Immature natural killer cell (primary cell): ENCODE measurements around the gene PSMC3. TPM values are rescaled to one million over a fixed set of nuclear protein-coding genes. Genes with fewer than 3 reads are reported as not detected.

Experiments used
- DNase-seq, 3 donors: peaks; one replicate each; pipeline ENCODE4 v3.0.0; 2022; ENCODE audit warnings: mixed read lengths in 1 of 3
- H3K27ac Mint-ChIP-seq, 6 donors: one replicate each; pipeline ENCODE4 v1.8.0; 2020; ENCODE audit warnings: mixed read lengths in 6 of 6, mild to moderate bottlenecking in 5 of 6, inconsistent platforms in 4 of 6, moderate library complexity in 3 of 6
- H3K27me3 Mint-ChIP-seq, 3 donors: one replicate each; pipeline ENCODE4 v1.8.0; 2020 to 2021; ENCODE audit warnings: low read depth in 3 of 3, mild to moderate bottlenecking in 3 of 3, mixed read lengths in 3 of 3, moderate library complexity in 3 of 3, inconsistent platforms in 1 of 3
- H3K36me3 Mint-ChIP-seq, 3 donors: one replicate each; pipeline ENCODE4 v1.8.0; 2020; ENCODE audit warnings: mixed read lengths in 3 of 3, inconsistent platforms in 2 of 3, mild to moderate bottlenecking in 2 of 3
- H3K4me1 Mint-ChIP-seq, 2 donors: one replicate each; pipeline ENCODE4 v1.8.0; 2020; ENCODE audit warnings: inconsistent platforms in 2 of 2, mild to moderate bottlenecking in 2 of 2, mixed read lengths in 2 of 2, moderate library complexity in 1 of 2
- H3K4me3 Mint-ChIP-seq, 5 donors: one replicate each; pipeline ENCODE4 v1.8.0; 2020; ENCODE audit warnings: mild to moderate bottlenecking in 5 of 5, mixed read lengths in 5 of 5, inconsistent platforms in 3 of 5, moderate library complexity in 3 of 5
- H3K9me3 Mint-ChIP-seq, 6 donors: one replicate each; pipeline ENCODE4 v1.8.0; 2020; ENCODE audit warnings: mild to moderate bottlenecking in 6 of 6, mixed read lengths in 6 of 6, inconsistent platforms in 4 of 6, moderate library complexity in 3 of 6
- polyA plus RNA-seq, 3 donors: library from polyadenylated mRNA; unstranded; fragments of 300-500 nt; fragmentation: Illumina TruSeq; gene quantifications; one replicate each; pipeline ENCODE4 v1.2.3, GENCODE V29; 2021

Gene PSMC3
- polyA plus RNA-seq, 3 donors from 2014 or later: 157 to 207 (median 184) TPM

GRCh38 chr11:47391077-47391583, 35.1 kb downstream of the PSMC3 start:
- peak overlapping the region in 4 of 6 donors; percentile 13 to 81 (median 54) for H3K27ac Mint-ChIP-seq
- peaks cover 2 to 12% (median 3%) of the 10 kb centered on the region in 3 donors for H3K27me3 Mint-ChIP-seq
- no peaks in the 10 kb centered on the region for H3K9me3 Mint-ChIP-seq
- DNase-seq: no peak
- H3K36me3 Mint-ChIP-seq: no peaks in the 10 kb centered on the region
- H3K4me1 Mint-ChIP-seq: peaks cover 78 to 80% of the 10 kb centered on the region in 2 donors
- H3K4me3 Mint-ChIP-seq: peak overlapping the region in 2 of 5 donors; percentile 21 to 57

GRCh38 chr11:47390422-47390760, 35.8 kb downstream of the PSMC3 start:
- no peak for DNase-seq
- H3K4me3 Mint-ChIP-seq: peak overlapping the region; percentile 72 to 89 (median 81)
- peak overlapping the region in 4 of 6 donors; percentile 53 to 81 (median 76) for H3K27ac Mint-ChIP-seq
- H3K4me1 Mint-ChIP-seq: peaks cover 72 to 73% of the 10 kb centered on the region in 2 donors
- H3K9me3 Mint-ChIP-seq: no peaks in the 10 kb centered on the region
- H3K36me3 Mint-ChIP-seq: no peaks in the 10 kb centered on the region
- peaks cover 2 to 11% (median 3%) of the 10 kb centered on the region in 3 donors for H3K27me3 Mint-ChIP-seq

DNA sequence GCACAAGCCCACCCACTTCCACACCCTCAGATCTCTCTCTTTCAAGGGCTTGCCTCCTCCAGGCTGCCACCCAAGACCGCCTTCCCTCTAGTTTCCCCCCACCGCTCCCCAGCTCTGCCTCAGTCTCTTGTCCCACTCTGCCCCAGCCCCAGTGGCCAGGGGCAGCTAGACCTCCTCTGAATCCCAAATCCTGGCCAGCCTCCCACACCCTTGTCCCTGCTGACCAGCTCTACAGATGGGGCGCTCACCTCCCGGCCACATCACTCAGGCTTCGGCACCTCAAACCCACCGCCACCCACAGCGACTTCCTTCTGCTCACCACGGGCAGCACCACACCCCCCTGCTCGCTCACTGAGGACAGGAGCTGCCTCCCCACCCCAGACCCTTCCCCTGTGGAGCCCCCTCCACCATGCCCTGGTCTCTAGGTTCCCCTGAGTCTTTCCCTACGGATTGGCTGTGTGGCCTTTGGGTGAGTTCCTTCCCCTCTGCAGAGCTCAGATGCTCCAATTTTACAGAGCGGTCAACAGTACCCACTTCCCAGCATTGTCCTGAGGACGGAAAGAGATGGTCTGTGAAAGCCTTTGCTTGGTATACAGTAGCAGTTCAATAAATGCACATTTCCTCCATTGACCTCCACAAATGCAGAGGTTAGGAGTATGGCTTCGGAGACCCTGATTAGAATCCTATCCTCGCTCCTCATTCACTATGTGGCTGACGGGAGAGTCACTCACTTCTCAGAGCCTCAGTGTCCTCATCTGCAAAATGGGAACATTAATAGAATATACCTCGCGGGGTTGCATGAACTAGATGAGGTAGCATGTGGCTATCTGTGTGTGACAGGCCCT, 36.4 kb downstream of the PSMC3 start:
- H3K36me3 Mint-ChIP-seq: no peaks in the 10 kb centered on the region
- H3K9me3 Mint-ChIP-seq: no peaks in the 10 kb centered on the region
- peak overlapping the region; percentile 25 to 89 (median 54) for H3K27ac Mint-ChIP-seq
- DNase-seq: peak; percentile 58 to 63 (median 62)
- H3K27me3 Mint-ChIP-seq: peaks cover 2 to 10% (median 3%) of the 10 kb centered on the region in 3 donors
- peaks cover 66 to 68% of the 10 kb centered on the region in 2 donors for H3K4me1 Mint-ChIP-seq
- H3K4me3 Mint-ChIP-seq: peak overlapping the region; percentile 72 to 89 (median 81)

DNA sequence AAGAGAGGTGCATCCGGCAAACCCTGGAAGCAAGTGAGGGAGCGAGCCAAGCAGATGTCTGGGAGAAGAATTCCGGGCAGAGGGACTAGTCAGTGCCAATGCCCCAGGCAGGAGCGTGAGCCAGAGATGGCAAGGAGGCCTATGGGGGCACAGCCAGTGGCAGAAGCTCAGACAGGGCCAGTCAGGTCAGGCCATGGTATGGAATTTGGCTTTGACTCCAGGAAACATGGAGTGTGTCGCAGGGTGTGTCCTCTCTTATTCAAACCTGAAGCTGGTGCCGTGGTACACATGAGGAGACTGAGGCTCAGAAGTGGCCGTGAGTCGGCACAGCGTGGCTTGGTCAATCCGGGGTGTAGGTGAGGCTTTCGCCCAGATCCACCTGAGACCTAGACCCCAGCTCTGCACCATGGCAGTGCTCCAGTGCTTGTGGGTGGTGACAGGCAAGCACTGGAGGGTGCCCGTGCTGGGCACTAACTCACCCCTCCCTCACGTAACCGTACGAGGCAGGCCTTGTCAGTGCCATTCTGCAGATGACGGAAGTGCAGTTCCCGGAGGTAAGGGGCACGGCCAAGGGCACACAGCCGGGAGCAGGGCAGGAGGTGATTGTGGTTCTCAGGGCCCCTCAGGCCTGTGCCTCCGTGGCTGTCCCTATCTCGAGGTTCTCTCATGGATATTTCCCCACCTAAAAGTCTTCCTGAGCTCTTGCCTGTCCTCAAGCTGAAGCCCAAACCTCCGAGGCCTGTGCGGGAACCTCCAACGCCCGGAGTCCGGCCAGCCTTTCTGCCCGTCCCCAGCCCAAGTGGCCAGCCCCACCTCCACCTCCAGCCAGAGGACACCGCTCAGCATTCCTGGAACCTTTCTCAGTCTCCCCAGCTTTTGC, 37.3 kb downstream of the PSMC3 start:
- Mint-ChIP-seq H3K36me3 (no peaks in the 10 kb centered on the region), H3K4me3 (peak overlapping the region; percentile 72 to 89 (median 81)), H3K9me3 (no peaks in the 10 kb centered on the region), H3K4me1 (peaks cover 58 to 59% of the 10 kb centered on the region in 2 donors), H3K27ac (peak overlapping the region in 5 of 6 donors; percentile 51 to 89 (median 54)), H3K27me3 (peaks cover 2 to 9% (median 3%) of the 10 kb centered on the region in 3 donors)
- DNase-seq: no peak

GRCh38 chr11:47387944-47388696, 38.1 kb downstream of the PSMC3 start:
- Mint-ChIP-seq H3K4me3 (peak overlapping the region; percentile 42 to 82 (median 77)), H3K27ac (peak overlapping the region in 1 of 6 donors; percentile 36), H3K27me3 (peaks cover 3 to 9% (median 6%) of the 10 kb centered on the region in 3 donors), H3K9me3 (peaks cover 0 to 1% (median 0%) of the 10 kb centered on the region in 6 donors), H3K36me3 (no peaks in the 10 kb centered on the region), H3K4me1 (peaks cover 49 to 51% of the 10 kb centered on the region in 2 donors)
- DNase-seq: no peak

DNA sequence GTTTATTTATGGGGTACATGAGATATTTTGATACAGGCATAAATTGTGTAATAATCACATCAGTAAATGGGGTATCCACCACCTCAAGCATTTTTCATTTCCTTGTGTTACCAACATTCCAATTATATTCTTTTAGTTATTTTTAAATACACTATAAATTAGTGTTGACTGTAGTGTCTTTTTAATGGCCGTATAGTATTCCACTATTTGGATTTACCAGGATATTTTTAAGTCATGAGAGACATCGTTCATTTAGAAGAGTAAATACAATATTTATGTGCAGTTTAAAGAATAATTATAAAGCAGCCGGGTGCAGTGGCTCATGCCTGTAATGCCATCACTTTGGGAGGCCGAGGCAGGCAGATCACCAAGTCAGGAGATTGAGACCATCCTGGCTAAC, 41.7 kb downstream of the PSMC3 start:
- H3K4me1 Mint-ChIP-seq: peaks cover 19 to 21% of the 10 kb centered on the region in 2 donors
- peaks cover 1 to 5% (median 3%) of the 10 kb centered on the region in 3 donors for H3K27me3 Mint-ChIP-seq
- no peak overlapping the region for H3K4me3 Mint-ChIP-seq
- H3K9me3 Mint-ChIP-seq: peaks cover 0 to 1% (median 0%) of the 10 kb centered on the region in 6 donors
- no peak for DNase-seq
- H3K36me3 Mint-ChIP-seq: no peaks in the 10 kb centered on the region
- no peak overlapping the region for H3K27ac Mint-ChIP-seq

DNA sequence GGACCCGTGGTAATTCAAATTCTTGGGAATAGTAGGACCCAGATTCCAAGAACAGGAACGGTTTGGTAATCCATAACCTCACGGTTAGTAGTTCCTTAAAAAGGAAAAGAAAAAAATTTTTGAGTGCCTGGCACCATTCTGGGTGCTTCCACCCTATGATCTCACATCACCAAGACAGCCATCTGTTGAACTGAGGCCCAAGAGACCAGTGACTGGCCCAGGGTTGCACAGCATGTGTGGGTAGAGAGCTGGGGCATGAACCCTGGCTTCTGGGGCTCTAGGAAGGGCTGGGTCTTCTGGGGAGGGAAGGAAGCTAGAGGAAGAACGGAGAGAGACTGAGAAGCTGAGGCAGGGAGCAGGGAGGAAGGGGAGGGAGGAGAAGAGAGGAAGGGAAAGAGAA, 43.2 kb downstream of the PSMC3 start:
- no peak for DNase-seq
- Mint-ChIP-seq H3K27ac (no peak overlapping the region), H3K4me3 (no peak overlapping the region), H3K4me1 (peaks cover 4 to 10% of the 10 kb centered on the region in 2 donors), H3K36me3 (no peaks in the 10 kb centered on the region), H3K9me3 (peaks cover 0 to 1% (median 0%) of the 10 kb centered on the region in 6 donors), H3K27me3 (peaks cover 0 to 6% (median 3%) of the 10 kb centered on the region in 3 donors)

GRCh38 chr11:47380078-47380477, 46.2 kb downstream of the PSMC3 start:
- Mint-ChIP-seq H3K27me3 (peaks cover 0 to 13% (median 3%) of the 10 kb centered on the region in 3 donors), H3K4me3 (no peak overlapping the region), H3K27ac (no peak overlapping the region), H3K36me3 (no peaks in the 10 kb centered on the region), H3K4me1 (peaks cover 0 to 4% of the 10 kb centered on the region in 2 donors), H3K9me3 (peaks cover 0 to 1% (median 0%) of the 10 kb centered on the region in 6 donors)
- no peak for DNase-seq

DNA sequence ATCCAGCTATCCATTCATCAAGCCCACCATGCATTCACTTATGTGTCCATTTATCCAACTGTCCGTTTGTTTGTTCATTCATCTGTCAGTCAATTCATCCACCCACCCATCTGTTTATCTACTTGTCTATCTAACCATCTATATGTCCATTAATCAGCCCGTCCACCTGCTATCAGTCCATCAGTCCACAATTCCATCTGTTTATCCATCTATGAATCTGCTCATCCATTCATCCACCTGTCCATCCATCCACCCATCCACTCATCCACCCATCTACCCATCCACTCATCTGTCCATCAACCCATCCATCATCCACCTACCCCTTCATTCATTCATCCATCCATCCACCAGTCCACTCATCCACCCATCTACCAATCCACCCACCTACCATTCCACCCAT, 46.9 kb downstream of the PSMC3 start:
- H3K4me3 Mint-ChIP-seq: no peak overlapping the region
- H3K4me1 Mint-ChIP-seq: peaks cover 0 to 4% of the 10 kb centered on the region in 2 donors
- H3K27ac Mint-ChIP-seq: no peak overlapping the region
- DNase-seq: no peak
- H3K9me3 Mint-ChIP-seq: peaks cover 0 to 1% (median 0%) of the 10 kb centered on the region in 6 donors
- no peaks in the 10 kb centered on the region for H3K36me3 Mint-ChIP-seq
- peaks cover 0 to 12% (median 3%) of the 10 kb centered on the region in 3 donors for H3K27me3 Mint-ChIP-seq

GRCh38 chr11:47378836-47379170, 47.4 kb downstream of the PSMC3 start:
- Mint-ChIP-seq H3K4me3 (no peak overlapping the region), H3K36me3 (no peaks in the 10 kb centered on the region), H3K27me3 (peaks cover 0 to 12% (median 3%) of the 10 kb centered on the region in 3 donors), H3K4me1 (peaks cover 0 to 6% of the 10 kb centered on the region in 2 donors), H3K9me3 (peaks cover 0 to 1% (median 0%) of the 10 kb centered on the region in 6 donors), H3K27ac (no peak overlapping the region)
- no peak for DNase-seq

GRCh38 chr11:47378010-47378835, 48.0 kb downstream of the PSMC3 start, which contains the start of gene SPI1:
SPI1 (minus strand) TSS chr11:47378547; CDS start chr11:47378353, 194 bp downstream.
- Mint-ChIP-seq H3K36me3 (no peaks in the 10 kb centered on the region), H3K27me3 (peaks cover 0 to 12% (median 0%) of the 10 kb centered on the region in 3 donors), H3K4me1 (peaks cover 0 to 6% of the 10 kb centered on the region in 2 donors), H3K9me3 (no peaks in the 10 kb centered on the region), H3K4me3 (peak within 1 kb of the TSS in 2 of 5 donors; percentile 24 to 58), H3K27ac (no peak within 1 kb of the TSS)
- DNase-seq: no peak

GRCh38 chr11:47377571-47378009, 48.6 kb downstream of the PSMC3 start:
- Mint-ChIP-seq H3K9me3 (no peaks in the 10 kb centered on the region), H3K4me3 (peak overlapping the region in 2 of 5 donors; percentile 15 to 24), H3K36me3 (no peaks in the 10 kb centered on the region), H3K27ac (no peak overlapping the region), H3K27me3 (peaks cover 0 to 12% (median 0%) of the 10 kb centered on the region in 3 donors), H3K4me1 (peaks cover 0 to 6% of the 10 kb centered on the region in 2 donors)
- DNase-seq: no peak
